ENCODE data around the gene SMIM11. TPM values are rescaled to one million over a fixed set of nuclear protein-coding genes. Genes with fewer than 3 reads are reported as not detected.

The SMIM11 gene
- total and polyA plus RNA-seq, 2 donors: 3.0 to 17.3 TPM

DNA sequence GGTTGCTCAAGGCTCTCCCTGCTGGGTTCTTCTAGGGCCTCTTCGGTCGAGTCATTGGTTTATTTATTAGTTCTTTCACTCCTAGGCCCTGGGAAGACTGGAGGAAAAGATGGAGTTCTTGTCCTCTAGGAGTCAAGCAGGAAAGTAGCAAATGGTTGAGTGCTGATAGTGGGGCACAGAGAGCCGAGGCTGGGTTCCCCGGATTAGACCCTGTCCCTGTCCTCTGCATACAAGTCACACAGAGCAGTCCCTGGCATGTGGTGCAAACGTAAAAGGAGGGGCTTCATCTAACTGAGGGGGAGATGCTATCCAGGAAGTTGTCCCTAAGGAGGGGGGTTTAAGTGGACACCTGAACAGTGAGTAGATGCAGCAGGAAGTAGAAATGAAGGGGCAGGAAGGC is 30.7 kb upstream of the SMIM11 start:
- Histone ChIP-seq H3K27ac (ENCODE audit: low read depth) (no peak overlapping the region), H3K4me1 (ENCODE audit: insufficient read depth) (no peaks in the 10 kb centered on the region), H3K36me3 (ENCODE audit: insufficient read depth) (no peaks in the 10 kb centered on the region), H3K4me3 (ENCODE audit: low read depth, low read length) (no peak overlapping the region)
- WGBS: 88% methylated on average over 5 of the region's 5 CpGs
- no peak for DNase-seq (ENCODE audit: extremely low spot score)

GRCh38 chr21:34345091-34345871 is 30.0 kb upstream of the SMIM11 start:
- no peak overlapping the region for H3K27ac ChIP-seq (ENCODE audit: low read depth)
- H3K4me3 ChIP-seq (ENCODE audit: low read depth, low read length): no peak overlapping the region
- no peaks in the 10 kb centered on the region for H3K36me3 ChIP-seq (ENCODE audit: insufficient read depth)
- H3K4me1 ChIP-seq (ENCODE audit: insufficient read depth): no peaks in the 10 kb centered on the region
- DNase-seq (ENCODE audit: extremely low spot score): no peak
- 61% methylated on average over 15 of the region's 15 CpGs for WGBS

GRCh38 chr21:34345892-34346291 is 29.4 kb upstream of the SMIM11 start:
- no peaks in the 10 kb centered on the region for H3K36me3 ChIP-seq (ENCODE audit: insufficient read depth)
- WGBS: 35% methylated on average over 10 of the region's 10 CpGs

GRCh38 chr21:34348890-34349519 is 26.3 kb upstream of the SMIM11 start:
- WGBS: 84% methylated on average over 5 of the region's 5 CpGs
- H3K36me3 ChIP-seq (ENCODE audit: insufficient read depth): no peaks in the 10 kb centered on the region
- no peak for DNase-seq (ENCODE audit: extremely low spot score)
- no peak overlapping the region for H3K27ac ChIP-seq (ENCODE audit: low read depth)
- no peak overlapping the region for H3K4me3 ChIP-seq (ENCODE audit: low read depth, low read length)
- no peaks in the 10 kb centered on the region for H3K4me1 ChIP-seq (ENCODE audit: insufficient read depth)

More at GRCh38 chr21:34345892-34346291, 29.4 kb upstream of the SMIM11 start:
- H3K4me1 ChIP-seq (ENCODE audit: insufficient read depth): no peaks in the 10 kb centered on the region
- no peak overlapping the region for H3K4me3 ChIP-seq (ENCODE audit: low read depth, low read length)
- DNase-seq (ENCODE audit: extremely low spot score): no peak
- H3K27ac ChIP-seq (ENCODE audit: low read depth): no peak overlapping the region

GRCh38 chr21:34351786-34352241 is 23.5 kb upstream of the SMIM11 start:
- Histone ChIP-seq H3K36me3 (ENCODE audit: insufficient read depth) (no peaks in the 10 kb centered on the region), H3K27ac (ENCODE audit: low read depth) (no peak overlapping the region), H3K4me3 (ENCODE audit: low read depth, low read length) (no peak overlapping the region), H3K4me1 (ENCODE audit: insufficient read depth) (no peaks in the 10 kb centered on the region)
- WGBS: 32% methylated on average over 6 of the region's 6 CpGs
- DNase-seq (ENCODE audit: extremely low spot score): no peak

- H3K27ac ChIP-seq (ENCODE audit: low read depth): no peak overlapping the region
- no peaks in the 10 kb centered on the region for H3K36me3 ChIP-seq (ENCODE audit: insufficient read depth)
- DNase-seq (ENCODE audit: extremely low spot score): no peak
- no peaks in the 10 kb centered on the region for H3K4me1 ChIP-seq (ENCODE audit: insufficient read depth)
- H3K4me3 ChIP-seq (ENCODE audit: low read depth, low read length): no peak overlapping the region
- WGBS: 93% methylated on average over 4 of the region's 4 CpGs
Observed at GRCh38 chr21:34352556-34352955, 22.8 kb upstream of the SMIM11 start.

- WGBS: 89% methylated on average over 6 of the region's 6 CpGs
- no peak overlapping the region for H3K27ac ChIP-seq (ENCODE audit: low read depth)
- H3K36me3 ChIP-seq (ENCODE audit: insufficient read depth): no peaks in the 10 kb centered on the region
- no peak overlapping the region for H3K4me3 ChIP-seq (ENCODE audit: low read depth, low read length)
- H3K4me1 ChIP-seq (ENCODE audit: insufficient read depth): no peaks in the 10 kb centered on the region
- no peak for DNase-seq (ENCODE audit: extremely low spot score)
Observed at GRCh38 chr21:34353182-34353581, 22.1 kb upstream of the SMIM11 start.

DNA sequence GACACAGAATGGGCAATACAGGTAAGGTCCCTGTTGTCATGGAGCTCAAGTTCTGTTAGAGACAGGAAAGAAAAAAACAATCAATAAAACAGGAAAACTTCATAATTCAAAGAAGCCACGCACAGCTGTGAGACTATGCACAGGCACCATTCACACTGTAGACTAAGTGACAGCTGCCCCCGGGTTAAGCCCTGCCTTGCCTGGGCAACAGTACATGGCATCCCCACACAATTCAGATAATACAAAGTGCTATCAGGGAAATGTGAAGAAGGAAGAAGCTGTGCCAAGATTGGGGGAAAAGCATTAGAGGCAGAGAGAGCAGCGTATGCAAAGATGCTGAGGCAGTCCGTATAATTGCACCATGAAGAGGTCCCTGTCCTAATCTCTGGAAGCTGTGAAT is 20.5 kb upstream of the SMIM11 start:
- WGBS: 84% methylated on average over 4 of the region's 4 CpGs
- H3K4me1 ChIP-seq (ENCODE audit: insufficient read depth): no peaks in the 10 kb centered on the region
- H3K4me3 ChIP-seq (ENCODE audit: low read depth, low read length): no peak overlapping the region
- DNase-seq (ENCODE audit: extremely low spot score): no peak
- H3K27ac ChIP-seq (ENCODE audit: low read depth): no peak overlapping the region
- no peaks in the 10 kb centered on the region for H3K36me3 ChIP-seq (ENCODE audit: insufficient read depth)

GRCh38 chr21:34355570-34355969 is 19.7 kb upstream of the SMIM11 start:
- WGBS: 97% methylated on average over 5 of the region's 5 CpGs
- Histone ChIP-seq H3K4me3 (ENCODE audit: low read depth, low read length) (no peak overlapping the region), H3K27ac (ENCODE audit: low read depth) (no peak overlapping the region), H3K36me3 (ENCODE audit: insufficient read depth) (no peaks in the 10 kb centered on the region), H3K4me1 (ENCODE audit: insufficient read depth) (no peaks in the 10 kb centered on the region)
- no peak for DNase-seq (ENCODE audit: extremely low spot score)

DNA sequence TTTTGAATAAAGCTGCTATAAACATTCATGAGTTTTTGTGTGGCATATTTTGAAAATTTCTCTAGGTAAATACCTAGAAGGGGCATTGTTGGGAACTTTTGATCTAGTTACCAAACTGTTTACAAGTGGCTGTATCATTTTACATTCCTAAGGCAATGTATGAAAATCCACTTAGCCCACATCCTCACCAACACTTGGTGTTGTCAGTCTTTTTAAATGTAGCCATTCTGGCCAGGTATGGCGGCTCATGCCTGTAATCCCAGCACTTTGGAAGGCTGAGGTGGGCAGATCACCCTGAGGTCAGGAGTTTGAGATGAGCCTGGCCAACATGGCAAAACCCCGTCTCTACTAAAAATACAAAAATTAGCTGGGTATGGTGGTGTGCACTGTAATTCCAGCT is 17.4 kb upstream of the SMIM11 start:
- no peaks in the 10 kb centered on the region for H3K36me3 ChIP-seq (ENCODE audit: insufficient read depth)
- H3K4me1 ChIP-seq (ENCODE audit: insufficient read depth): no peaks in the 10 kb centered on the region
- H3K4me3 ChIP-seq (ENCODE audit: low read depth, low read length): no peak overlapping the region
- DNase-seq (ENCODE audit: extremely low spot score): no peak
- H3K27ac ChIP-seq (ENCODE audit: low read depth): no peak overlapping the region
- 96% methylated on average over 2 of the region's 2 CpGs for WGBS

GRCh38 chr21:34358866-34359265 is 16.4 kb upstream of the SMIM11 start:
- 99% methylated on average over 1 of the region's 1 CpG for whole genome bisulfite sequencing
- Histone ChIP-seq H3K4me3 (ENCODE audit: low read depth, low read length) (no peak overlapping the region), H3K4me1 (ENCODE audit: insufficient read depth) (no peaks in the 10 kb centered on the region), H3K36me3 (ENCODE audit: insufficient read depth) (no peaks in the 10 kb centered on the region), H3K27ac (ENCODE audit: low read depth) (no peak overlapping the region)
- no peak for DNase-seq (ENCODE audit: extremely low spot score)

GRCh38 chr21:34360488-34361241 is 14.6 kb upstream of the SMIM11 start:
- Histone ChIP-seq H3K4me3 (ENCODE audit: low read depth, low read length) (no peak overlapping the region), H3K4me1 (ENCODE audit: insufficient read depth) (no peaks in the 10 kb centered on the region), H3K36me3 (ENCODE audit: insufficient read depth) (no peaks in the 10 kb centered on the region), H3K27ac (ENCODE audit: low read depth) (no peak overlapping the region)
- no peak for DNase-seq (ENCODE audit: extremely low spot score)
- WGBS: 91% methylated on average over 12 of the region's 12 CpGs

DNA sequence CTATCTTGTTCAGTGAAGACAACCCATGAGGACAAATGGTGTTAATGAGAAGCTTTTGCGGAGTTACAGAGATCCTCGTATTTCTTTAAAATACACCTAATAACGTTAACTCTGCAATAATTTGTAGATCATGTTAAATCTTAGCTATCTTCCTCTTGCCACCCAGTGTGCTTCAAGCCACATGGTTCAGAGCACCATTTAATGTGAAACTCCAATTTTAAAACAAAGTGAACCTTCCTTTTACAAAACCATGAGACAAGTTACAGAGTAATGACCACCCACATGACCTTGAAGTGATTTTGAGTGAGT is 13.2 kb upstream of the SMIM11 start:
- Histone ChIP-seq H3K27ac (ENCODE audit: low read depth) (no peak overlapping the region), H3K36me3 (ENCODE audit: insufficient read depth) (no peaks in the 10 kb centered on the region), H3K4me1 (ENCODE audit: insufficient read depth) (no peaks in the 10 kb centered on the region), H3K4me3 (ENCODE audit: low read depth, low read length) (no peak overlapping the region)
- 24% methylated on average over 3 of the region's 3 CpGs for WGBS
- DNase-seq (ENCODE audit: extremely low spot score): no peak

DNA sequence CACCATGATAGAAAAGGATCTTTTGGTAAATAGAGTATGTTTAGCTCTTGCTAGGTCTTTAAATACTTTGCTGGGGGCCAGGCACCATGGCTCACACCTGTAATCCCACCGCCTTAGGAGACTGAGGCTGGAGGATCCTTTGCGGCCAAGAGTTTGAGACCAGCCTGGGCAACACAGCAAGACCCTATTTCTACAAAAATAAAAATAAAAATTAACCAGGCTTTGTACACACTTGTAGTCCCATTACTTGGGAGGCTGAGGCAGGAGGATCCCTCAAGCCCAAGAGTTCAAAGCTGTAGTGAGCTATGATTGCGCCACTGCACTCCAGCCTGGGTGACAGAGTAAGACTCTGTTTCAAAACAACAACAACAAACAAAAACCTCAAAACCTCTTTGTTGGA is 12.6 kb upstream of the SMIM11 start:
- WGBS: 97% methylated on average over 3 of the region's 3 CpGs
- Histone ChIP-seq H3K27ac (ENCODE audit: low read depth) (no peak overlapping the region), H3K4me1 (ENCODE audit: insufficient read depth) (no peaks in the 10 kb centered on the region), H3K4me3 (ENCODE audit: low read depth, low read length) (no peak overlapping the region), H3K36me3 (ENCODE audit: insufficient read depth) (no peaks in the 10 kb centered on the region)
- no peak for DNase-seq (ENCODE audit: extremely low spot score)
